Testis (tissue), 3 donors: ENCODE data around the gene PTPRG. TPM values are rescaled to one million over a fixed set of nuclear protein-coding genes. Genes with fewer than 3 reads are reported as not detected.

Experiments used
- DNase-seq: peaks from one replicate; pipeline ENCODE4 v3.0.0-alpha.2; 2019
- H3K27ac ChIP-seq, 2 donors: fragments of 200-600 bp; sonication (generic); one replicate each; pipeline ENCODE4 v1.5.1; 2019
- H3K27me3 ChIP-seq: fragments of 200-600 bp; sonication (generic); one replicate; pipeline ENCODE4 v1.5.1; 2019
- H3K36me3 ChIP-seq: fragments of 200-600 bp; sonication (generic); one replicate; pipeline ENCODE4 v1.5.1; 2017; ENCODE audit warnings: low read depth; ENCODE audit errors: missing control alignments
- H3K4me1 ChIP-seq: fragments of 200-600 bp; sonication (generic); one replicate; pipeline ENCODE4 v1.5.1; 2019
- H3K4me3 ChIP-seq, 2 donors: fragments of 200-600 bp; sonication (generic); one replicate each; pipeline ENCODE4 v1.5.1; 2017 to 2019
- H3K9me3 ChIP-seq: fragments of 200-600 bp; sonication (generic); one replicate; pipeline ENCODE4 v1.5.1; 2017
- CTCF ChIP-seq, 3 experiments: fragments of 450-650 bp in 2 of 3; fragments of 200-600 bp in 1 of 3; sonication (generic) in 1 of 3; IDR thresholded peaks; one replicate each; pipeline ENCODE4 v1.5.1; 2016 to 2019; ENCODE audit warnings: antibody characterized with exemption in 3 of 3, mild to moderate bottlenecking in 2 of 3, moderate library complexity in 1 of 3
- POLR2A ChIP-seq: fragments of 450-650 bp; IDR thresholded peaks from one replicate; pipeline ENCODE4 v1.6.1; 2017; ENCODE audit warnings: antibody characterized with exemption, mild to moderate bottlenecking, moderate library complexity
- WGBS, 2 donors: methylation state at CpG; one replicate each; pipeline ENCODE4 v1.1.5; 2018; 5-methylcytosine and 5-hydroxymethylcytosine counted together
- intact Hi-C: fragments of 100-400 bp; cut with DNase I; formaldehyde crosslinking; loops from one replicate; pipeline ENCODE4 v1.15.1; 2023; ENCODE audit warnings: low total_unique reads
- polyA plus RNA-seq: library from polyadenylated mRNA; stranded (reverse); fragments of 350-450 nt; fragmentation: Illumina TruSeq; extraction: RNeasy Lipid Tissue Mini Kit (QIAGEN cat#74804); gene quantifications from one replicate; pipeline ENCODE4 v1.2.3, GENCODE V29; 2014; ENCODE audit warnings: low read depth, low replicate concordance; ENCODE audit not compliant: insufficient read depth
- total RNA-seq, 2 donors: library from RNA; depleted of rRNA; stranded (reverse); fragments of >200 nt; gene quantifications; one replicate each; pipeline ENCODE4 v1.2.3, GENCODE V29; 2016

The PTPRG gene
- total and polyA plus RNA-seq, 3 donors from 2014 or later: 26.3 to 107 (median 75.4) TPM

DNA sequence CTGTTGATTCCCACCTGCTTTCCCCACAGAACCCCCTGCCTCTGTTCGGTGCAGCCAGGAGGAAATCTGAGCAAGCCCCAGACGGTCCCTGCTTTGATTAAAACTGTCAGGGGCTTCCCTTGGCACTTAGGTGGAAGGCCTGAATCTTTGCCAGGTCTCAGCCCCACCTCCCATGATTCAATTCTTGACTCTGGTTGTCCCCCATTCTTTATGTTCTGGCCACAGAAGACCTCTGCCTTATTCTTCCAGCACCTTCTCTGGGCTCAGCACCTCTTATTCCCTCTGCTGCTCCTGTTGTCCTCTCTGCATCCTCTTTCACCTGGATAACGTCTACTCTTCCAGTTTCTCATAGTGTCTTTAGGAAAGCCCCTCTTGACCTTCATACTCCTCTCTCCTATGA lies 349.4 kb downstream of the PTPRG start:
- Histone ChIP-seq H3K4me3 (no peak overlapping the region), H3K4me1 (no peaks in the 10 kb centered on the region), H3K27me3 (no peaks in the 10 kb centered on the region), H3K27ac (no peak overlapping the region), H3K36me3 (no peaks in the 10 kb centered on the region), H3K9me3 (no peaks in the 10 kb centered on the region)
- intact Hi-C loops: no loop called here
- TF ChIP-seq POLR2A (no peak), CTCF (IDR thresholded peaks at IDR 0.05) (no peak)
- WGBS, 2 donors: 85 to 93% methylated on average over 3 of the region's 3 CpGs
- no peak for DNase-seq

- H3K9me3 ChIP-seq: no peaks in the 10 kb centered on the region
- 98 to 100% methylated on average over 1 of the region's 1 CpG for WGBS, 2 donors
- no peak overlapping the region for H3K4me3 ChIP-seq
- no peaks in the 10 kb centered on the region for H3K36me3 ChIP-seq
- no peaks in the 10 kb centered on the region for H3K27me3 ChIP-seq
- DNase-seq: no peak
- no peaks in the 10 kb centered on the region for H3K4me1 ChIP-seq
- TF ChIP-seq CTCF (IDR thresholded peaks at IDR 0.05): no peak
- no peak for TF ChIP-seq POLR2A
- intact Hi-C loops: no loop called here
- H3K27ac ChIP-seq: no peak overlapping the region
Measured at GRCh38 chr3:61912158-61912557, 350.8 kb downstream of the PTPRG start.

DNA sequence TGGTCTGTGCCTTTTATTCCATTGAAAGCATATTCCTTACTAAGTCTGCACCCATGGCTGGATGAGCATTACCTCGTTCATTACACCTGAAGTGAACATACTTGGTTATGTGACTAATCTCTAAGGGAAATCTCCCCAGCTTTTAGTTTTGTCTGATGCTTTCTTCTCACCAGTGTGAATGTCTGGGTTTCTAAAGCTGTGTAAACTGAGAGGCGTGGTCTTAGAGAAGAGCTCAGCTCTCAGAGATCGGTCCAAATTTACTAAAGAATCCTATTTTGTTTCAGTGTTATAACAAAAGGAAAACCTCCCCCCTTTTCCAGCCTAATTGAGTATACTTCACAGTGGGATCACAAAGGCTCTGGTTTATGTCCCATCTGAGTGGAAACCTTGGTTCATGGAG lies 352.3 kb downstream of the PTPRG start:
- WGBS, 2 donors: 75 to 80% methylated on average over 3 of the region's 3 CpGs
- TF ChIP-seq POLR2A (no peak), CTCF (IDR thresholded peaks at IDR 0.05) (no peak)
- intact Hi-C loops: no loop called here
- no peaks in the 10 kb centered on the region for H3K4me1 ChIP-seq
- no peak overlapping the region for H3K4me3 ChIP-seq
- no peaks in the 10 kb centered on the region for H3K27me3 ChIP-seq
- no peaks in the 10 kb centered on the region for H3K9me3 ChIP-seq
- no peaks in the 10 kb centered on the region for H3K36me3 ChIP-seq
- no peak for DNase-seq
- no peak overlapping the region for H3K27ac ChIP-seq

DNA sequence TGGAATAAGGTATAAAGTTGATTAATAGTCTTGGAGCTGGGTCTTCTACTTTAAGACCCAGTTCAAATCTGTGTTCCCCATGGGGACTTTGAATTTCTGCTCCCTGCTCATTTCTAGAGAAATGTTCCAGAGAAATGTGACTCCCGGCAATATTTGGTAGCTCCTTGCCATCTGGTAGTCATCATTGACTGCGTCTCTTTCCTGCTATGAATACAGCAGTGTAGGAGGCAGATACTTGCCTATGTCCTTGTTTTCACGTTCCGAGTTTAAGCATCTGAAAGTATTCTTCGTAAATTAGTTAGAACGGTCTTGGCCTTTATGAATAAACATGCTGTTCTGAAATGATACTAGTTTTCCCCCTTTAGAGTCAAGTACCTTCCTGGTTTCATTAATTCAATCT lies 352.9 kb downstream of the PTPRG start:
- Histone ChIP-seq H3K4me1 (no peaks in the 10 kb centered on the region), H3K4me3 (no peak overlapping the region), H3K27me3 (no peaks in the 10 kb centered on the region), H3K36me3 (no peaks in the 10 kb centered on the region), H3K9me3 (no peaks in the 10 kb centered on the region), H3K27ac (no peak overlapping the region)
- TF ChIP-seq POLR2A (no peak), CTCF (IDR thresholded peaks at IDR 0.05) (no peak)
- DNase-seq: no peak
- intact Hi-C loops: no loop called here
- WGBS, 2 donors: 55 to 78% methylated on average over 6 of the region's 6 CpGs

- Histone ChIP-seq H3K36me3 (no peaks in the 10 kb centered on the region), H3K27me3 (no peaks in the 10 kb centered on the region), H3K4me3 (no peak overlapping the region), H3K4me1 (no peaks in the 10 kb centered on the region), H3K27ac (no peak overlapping the region), H3K9me3 (no peaks in the 10 kb centered on the region)
- DNase-seq: no peak
- intact Hi-C loops: no loop called here
- WGBS, 2 donors: 77 to 83% methylated on average over 3 of the region's 3 CpGs
- TF ChIP-seq CTCF (IDR thresholded peaks at IDR 0.05): no peak
Measured at GRCh38 chr3:61915296-61915695, 353.9 kb downstream of the PTPRG start.
